SK-N-SH treated with all-trans-retinoic acid at 6 μM for 48 hours (cell line): ENCODE data around the gene FOXD4L6.
"Not testable (repeated sequence)": the region's sequence is repeated elsewhere in the genome, so short reads cannot be mapped to it uniquely, and the experiment has no call there.

ENCODE experiments used
- ATAC-seq: fragments of 200-7000 bp; cut with Tn5 transposase; 3 replicates; pipeline ENCODE4 v1.9.1; 2020; ENCODE audit warnings: mild to moderate bottlenecking, moderate library complexity
- ISL1 ChIP-seq: fragments of 250-450 bp; sonication (Bioruptor Pico); IDR thresholded peaks from 2 replicates; pipeline ENCODE4 v2.1.2; 2022; ENCODE audit warnings: mild to moderate bottlenecking, moderate library complexity

FOXD4L6 gene

DNA sequence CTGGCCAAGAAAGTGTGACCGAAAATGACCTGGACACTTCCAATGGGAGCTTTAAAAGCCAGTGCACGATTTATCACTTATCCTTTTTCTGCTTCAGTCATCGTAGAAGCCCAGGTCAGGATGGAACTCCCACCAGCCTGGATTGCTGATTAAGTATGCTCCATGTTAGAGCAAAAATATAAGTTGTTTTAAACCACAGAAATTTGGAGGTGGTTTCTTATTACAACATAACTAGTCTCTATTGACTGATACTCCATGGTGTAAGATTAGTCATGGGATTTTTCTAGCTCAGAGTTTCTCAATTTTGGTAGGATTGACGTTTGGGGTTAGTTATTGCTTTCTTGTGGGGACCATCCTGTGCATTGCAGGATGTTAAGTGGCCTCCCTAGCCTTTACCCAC lies 29.7 kb downstream of the FOXD4L6 start:
- not testable (repeated sequence) for ATAC-seq

DNA sequence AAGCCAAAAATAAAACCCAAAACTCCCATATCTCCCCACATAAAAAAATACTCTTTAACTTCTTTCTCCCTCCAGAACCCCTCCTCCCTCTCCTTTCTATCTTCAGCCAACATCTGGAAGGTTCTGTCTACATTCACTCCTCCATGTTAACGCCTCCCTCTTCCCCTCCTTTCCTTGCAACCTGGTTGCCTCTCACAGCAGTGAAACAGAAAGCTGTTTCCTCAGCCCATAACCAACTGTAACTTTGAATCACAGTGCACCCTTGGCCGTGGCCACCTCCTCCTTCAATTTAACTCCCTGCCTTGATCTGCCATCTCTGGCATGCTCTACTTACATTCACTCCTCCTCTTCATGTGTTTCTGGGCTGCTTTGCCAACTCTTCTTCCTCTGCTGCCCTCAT lies 33.4 kb downstream of the FOXD4L6 start:
- ATAC-seq = peak; percentile 23; the same call in 2 of the 3 replicates

DNA sequence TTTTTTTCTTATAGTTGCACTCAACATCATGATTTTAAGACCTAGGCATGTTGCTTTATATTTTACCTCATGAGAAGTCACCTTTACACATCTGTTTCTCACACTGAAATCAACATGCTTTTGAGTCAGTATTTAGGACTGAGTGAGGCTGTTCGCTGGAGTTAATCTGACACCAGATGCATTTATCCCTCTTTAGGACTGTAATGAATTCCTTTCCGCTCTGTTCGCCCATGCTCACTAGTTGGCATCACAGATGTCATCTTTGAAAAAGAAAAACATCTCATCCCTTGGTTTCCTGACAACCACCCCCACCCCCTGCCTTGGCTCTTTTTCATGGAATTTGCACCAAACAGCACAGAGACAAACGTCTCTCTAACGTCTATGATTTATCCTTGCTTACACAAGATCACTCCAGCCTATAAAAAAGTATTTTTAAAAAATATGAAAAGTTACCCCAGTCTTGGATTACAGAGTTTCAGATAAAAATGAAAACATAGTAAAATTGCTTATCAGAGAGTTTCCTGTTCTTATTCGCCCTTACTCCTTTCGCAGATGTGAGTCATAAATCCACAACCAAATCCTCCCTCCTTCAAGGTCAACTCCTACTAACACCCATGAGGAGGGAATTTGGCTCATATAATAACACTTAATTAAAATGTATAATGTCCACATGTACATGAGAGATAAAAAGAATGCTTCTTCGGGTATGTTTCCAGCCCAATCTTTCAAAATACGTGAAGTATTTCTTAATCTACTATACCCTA lies 34.3 kb downstream of the FOXD4L6 start:
- ATAC-seq = peak; percentile 71

DNA sequence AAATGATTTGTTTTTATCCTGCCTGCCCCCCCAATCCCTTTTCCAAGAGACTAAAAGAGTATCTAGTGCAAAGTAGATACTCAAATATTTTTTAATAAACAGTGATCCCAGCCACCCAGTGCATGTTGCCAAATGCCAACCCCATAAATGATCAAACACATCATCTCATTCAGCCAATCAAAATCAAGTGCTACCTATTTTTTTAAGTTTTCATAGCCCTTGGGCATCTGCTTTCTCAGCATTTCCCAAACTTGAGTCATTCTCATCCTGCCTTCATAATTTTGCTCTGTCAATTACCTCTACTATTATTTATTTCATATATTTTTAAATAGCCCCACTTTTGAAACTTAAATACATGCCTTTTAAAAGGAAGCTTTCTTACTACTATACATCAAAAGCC lies 37.6 kb downstream of the FOXD4L6 start:
- not testable (repeated sequence) for ATAC-seq

DNA sequence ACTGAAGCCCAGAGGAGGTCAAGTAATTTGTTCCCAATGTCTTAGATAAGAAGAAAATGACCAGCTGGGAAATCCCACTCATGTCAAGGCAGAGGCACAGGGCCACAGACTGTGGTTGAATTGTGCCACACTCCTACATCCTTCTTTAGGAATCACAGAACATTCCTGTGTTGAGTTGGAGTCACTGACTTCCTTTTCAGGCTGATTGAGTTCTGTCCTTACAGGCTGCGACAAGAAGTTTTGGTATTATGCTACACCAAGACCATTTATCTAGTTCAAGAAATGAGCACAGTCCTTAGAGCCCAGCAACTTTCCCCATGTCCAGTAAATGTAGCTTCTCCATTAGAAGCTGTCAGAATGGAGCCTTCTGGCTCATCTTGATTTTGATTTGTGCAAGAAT lies 38.1 kb downstream of the FOXD4L6 start:
- not testable (repeated sequence) for ATAC-seq

DNA sequence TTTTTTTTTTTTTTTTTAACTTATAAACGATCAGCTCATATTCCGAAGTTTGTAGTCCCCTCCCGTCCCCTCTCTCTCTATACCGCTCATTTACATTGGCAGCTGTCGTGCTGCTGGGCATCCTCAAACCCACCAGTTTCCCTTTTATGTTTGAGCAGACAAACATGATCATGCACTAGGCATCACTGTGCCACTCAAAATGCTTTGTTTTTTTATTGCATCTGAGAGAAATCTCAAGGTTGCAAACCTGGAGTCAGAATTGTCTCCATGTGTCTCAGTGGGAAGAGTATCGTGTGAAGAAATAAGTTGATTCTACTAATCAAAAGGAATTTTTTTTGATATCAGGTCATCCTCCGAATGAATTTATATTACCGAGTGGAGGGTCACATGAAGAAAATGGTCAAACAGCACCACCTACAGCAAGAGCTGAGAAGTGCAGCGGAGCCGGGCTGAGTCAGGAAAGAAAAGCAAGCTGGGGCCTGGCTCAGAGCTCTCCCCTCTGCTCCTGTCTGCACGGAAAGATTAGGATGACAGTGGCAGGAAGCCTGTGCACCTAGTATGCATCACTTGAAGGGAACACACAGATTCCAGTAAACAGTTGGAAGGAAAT lies 39.9 kb downstream of the FOXD4L6 start:
- ATAC-seq = peak; percentile 96

DNA sequence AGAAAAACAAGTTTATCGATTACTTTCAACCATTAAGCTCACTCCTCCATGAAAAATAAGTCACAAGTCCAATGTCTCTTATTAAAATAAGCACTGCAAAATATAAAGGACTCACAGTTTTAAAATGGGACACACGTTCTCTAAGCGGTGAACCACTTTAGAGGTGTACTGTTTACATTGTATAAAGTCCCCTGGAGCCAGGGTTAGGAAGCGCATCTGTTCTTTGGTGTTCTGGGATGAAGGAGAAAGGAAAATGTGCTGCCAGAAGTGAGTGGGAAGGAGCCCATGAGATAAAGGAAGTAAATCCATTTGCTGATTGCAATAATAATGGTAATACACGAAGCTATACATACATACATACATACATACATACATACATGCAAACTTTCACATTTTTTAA lies 40.6 kb downstream of the FOXD4L6 start:
- peak; percentile 53 for ATAC-seq

DNA sequence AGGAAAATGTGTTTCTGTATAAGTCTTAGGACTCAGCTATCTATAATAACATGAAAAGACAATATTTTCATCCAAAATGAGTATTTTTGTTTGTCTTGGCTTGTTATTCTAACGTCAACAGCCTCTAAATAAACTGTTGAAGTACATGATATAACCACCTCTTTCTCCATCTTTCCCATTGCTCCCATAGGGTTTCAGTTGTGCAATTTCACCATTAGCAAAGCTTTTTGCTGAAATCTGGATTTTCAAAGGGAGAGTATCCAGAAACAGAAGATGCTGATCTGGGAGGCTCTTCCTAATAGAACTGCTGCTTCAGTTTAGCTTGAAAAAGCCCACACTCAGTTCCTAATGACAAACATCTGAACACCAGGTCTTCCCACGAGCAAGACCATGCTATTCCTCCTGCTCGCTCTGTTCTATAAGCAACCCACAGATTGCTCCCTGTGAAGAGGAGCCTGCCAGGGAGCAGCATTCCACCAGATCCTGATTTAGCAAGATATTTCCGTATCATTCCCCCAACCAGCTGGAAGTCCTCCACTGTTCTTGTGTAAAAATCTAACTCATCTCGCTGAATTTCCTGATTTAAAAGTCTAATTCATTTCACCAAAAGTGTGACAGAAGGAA lies 41.2 kb downstream of the FOXD4L6 start:
- not testable (repeated sequence) for ATAC-seq

DNA sequence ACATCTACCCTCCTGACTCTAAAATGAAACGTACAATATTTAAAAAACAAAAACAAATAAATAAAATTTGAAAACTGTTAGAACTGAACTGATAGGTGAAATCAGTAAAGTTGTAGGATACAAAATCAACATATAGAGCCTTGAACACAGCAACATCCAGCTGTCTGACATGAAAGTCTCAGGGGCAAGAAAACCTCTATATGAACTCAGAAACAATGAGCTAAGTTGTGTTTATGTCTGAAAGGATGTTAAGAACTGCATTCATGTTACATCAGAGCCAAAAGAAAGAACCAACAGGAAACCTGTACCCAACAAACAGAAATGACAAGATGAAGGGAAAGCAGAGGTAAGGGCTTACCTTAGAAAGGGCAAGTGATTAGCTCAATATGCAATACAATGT lies 41.8 kb downstream of the FOXD4L6 start:
- ATAC-seq = not testable (repeated sequence)

DNA sequence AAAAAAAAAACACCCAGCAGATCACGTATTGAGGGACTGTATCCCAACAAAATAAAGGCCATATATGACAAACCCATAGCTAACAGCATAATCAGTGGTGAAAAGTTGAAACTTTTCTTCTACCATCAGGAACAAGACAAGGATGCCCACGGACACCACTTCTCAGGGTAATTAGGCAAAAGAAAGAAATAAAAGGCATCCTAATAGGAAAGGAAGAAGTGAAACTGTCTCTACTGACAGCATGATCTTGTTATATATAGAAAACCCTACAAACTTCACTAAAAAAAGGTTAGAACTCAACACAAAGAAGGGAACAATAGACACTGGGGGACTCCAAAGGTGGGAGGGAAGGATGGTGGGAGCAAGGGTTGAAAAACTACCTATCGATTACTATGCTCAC lies 42.3 kb downstream of the FOXD4L6 start:
- not testable (repeated sequence) for ATAC-seq

DNA sequence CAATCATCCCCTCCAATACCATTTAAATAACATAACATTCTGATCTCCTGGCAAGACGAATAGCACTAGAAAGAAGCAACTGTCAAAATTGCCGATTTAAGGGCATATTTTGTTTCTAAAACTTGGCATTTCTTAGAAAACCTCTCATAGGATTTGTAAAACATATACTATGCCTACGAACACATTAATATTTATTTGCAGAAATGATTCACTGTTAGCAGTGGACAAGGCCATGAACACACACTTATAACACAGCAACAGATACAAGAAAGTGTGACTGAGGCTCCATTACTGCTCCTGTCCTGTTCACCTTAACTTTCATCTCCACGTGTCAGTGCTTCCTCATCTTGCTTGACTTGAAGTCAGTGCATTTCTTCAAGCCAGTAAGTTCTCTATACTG lies 46.1 kb downstream of the FOXD4L6 start:
- ATAC-seq = not testable (repeated sequence)

DNA sequence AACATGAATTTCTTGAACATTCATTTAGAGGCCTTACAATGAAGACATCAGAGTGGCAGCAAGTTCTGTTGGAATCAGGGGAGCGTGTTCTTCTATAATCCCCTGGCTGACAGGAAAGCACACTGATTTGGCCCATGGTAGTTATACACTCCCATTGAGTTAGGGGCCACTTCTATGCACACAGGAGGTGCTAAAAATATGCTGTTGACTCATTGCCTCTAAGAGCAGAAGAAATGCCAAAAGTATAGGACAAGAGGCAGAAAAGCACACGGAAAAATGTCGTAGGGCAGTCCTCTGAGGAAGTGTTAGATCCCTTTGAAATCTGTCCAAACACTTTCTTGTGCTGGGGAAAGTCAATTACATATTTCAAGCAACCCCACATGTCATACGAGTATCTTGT lies 49.0 kb downstream of the FOXD4L6 start:
- ATAC-seq = not testable (repeated sequence)

DNA sequence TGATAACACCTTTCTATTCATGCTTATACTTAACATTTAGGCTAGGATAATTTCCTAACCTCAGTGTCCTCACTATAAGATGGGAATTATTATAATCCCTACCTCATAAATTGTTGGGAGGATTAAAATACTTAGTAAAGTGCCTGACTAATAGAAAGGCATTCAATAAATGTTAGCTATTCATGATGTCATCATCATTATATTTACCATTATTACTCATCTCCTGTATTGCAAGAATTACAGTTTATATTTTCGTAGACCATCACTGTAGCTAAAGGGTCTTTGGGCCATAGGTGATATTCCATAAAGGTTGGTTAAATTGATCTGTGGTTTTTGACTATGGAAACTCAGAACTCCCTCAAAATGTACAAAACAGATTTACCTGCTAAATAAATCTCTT lies 50.9 kb downstream of the FOXD4L6 start:
- TF ChIP-seq ISL1 (CRISPR knock-in tag) = peak; percentile 22; the same call in 1 of the 2 replicates
- not testable (repeated sequence) for ATAC-seq
